HG03064 (cell line): ENCODE results near the gene GTF2H1.
A peak's percentile ranks its signal among the peaks of the same experiment; 100 is the strongest.
"Not testable (repeated sequence)": the region's sequence is repeated elsewhere in the genome, so short reads cannot be mapped to it uniquely, and the experiment has no call there.

Experiments used
- ATAC-seq: cut with Tn5 transposase; IDR thresholded peaks from one replicate; pipeline ENCODE4 v1.9.1; 2021; ENCODE audit warnings: low read depth; ENCODE audit not compliant: unreplicated experiment

GTF2H1 gene

GRCh38 chr11:18317551-18317950 is 4.8 kb upstream of the GTF2H1 start:
- no peak for ATAC-seq

GRCh38 chr11:18319914-18320313 is 2.5 kb upstream of the GTF2H1 start:
- no peak for ATAC-seq

GRCh38 chr11:18320617-18321016 is 1.8 kb upstream of the GTF2H1 start:
- ATAC-seq = no peak

GRCh38 chr11:18321578-18321968 is 794 bp upstream of the GTF2H1 start:
- ATAC-seq = peak; percentile 13

GRCh38 chr11:18322818-18323570 is 627 bp downstream of the GTF2H1 start:
- ATAC-seq = no peak

- not testable (repeated sequence) for ATAC-seq
Observed at GRCh38 chr11:18323881-18324280, 1.5 kb downstream of the GTF2H1 start.

GRCh38 chr11:18324381-18324780 is 2.0 kb downstream of the GTF2H1 start:
- no peak for ATAC-seq

- peak; percentile 59 for ATAC-seq
Observed at GRCh38 chr11:18329196-18329870, 7.0 kb downstream of the GTF2H1 start.

- no peak for ATAC-seq
Observed at GRCh38 chr11:18330921-18331320, 8.6 kb downstream of the GTF2H1 start.

- no peak for ATAC-seq
Observed at GRCh38 chr11:18332302-18332701, 9.9 kb downstream of the GTF2H1 start.

- ATAC-seq = no peak
Observed at GRCh38 chr11:18332891-18333290, 10.5 kb downstream of the GTF2H1 start.

- no peak for ATAC-seq
Observed at GRCh38 chr11:18347471-18348125, 25.2 kb downstream of the GTF2H1 start.

- no peak for ATAC-seq
Observed at GRCh38 chr11:18352581-18352980, 30.2 kb downstream of the GTF2H1 start.

- ATAC-seq = no peak
Observed at GRCh38 chr11:18358646-18359045, 36.3 kb downstream of the GTF2H1 start.

- no peak for ATAC-seq
Observed at GRCh38 chr11:18361154-18361553, 38.8 kb downstream of the GTF2H1 start.

- no peak for ATAC-seq
Observed at GRCh38 chr11:18364495-18365073, 42.2 kb downstream of the GTF2H1 start.

GRCh38 chr11:18365741-18366140 is 43.4 kb downstream of the GTF2H1 start:
- no peak for ATAC-seq

GRCh38 chr11:18366286-18366685 is 43.9 kb downstream of the GTF2H1 start:
- no peak for ATAC-seq

GRCh38 chr11:18367431-18367830 is 45.1 kb downstream of the GTF2H1 start:
- no peak for ATAC-seq

GRCh38 chr11:18368221-18368620 is 45.9 kb downstream of the GTF2H1 start:
- no peak for ATAC-seq

GRCh38 chr11:18369398-18369797 is 47.0 kb downstream of the GTF2H1 start:
- no peak for ATAC-seq
